ENCODE data around the gene TMEM175.

The TMEM175 gene

DNA sequence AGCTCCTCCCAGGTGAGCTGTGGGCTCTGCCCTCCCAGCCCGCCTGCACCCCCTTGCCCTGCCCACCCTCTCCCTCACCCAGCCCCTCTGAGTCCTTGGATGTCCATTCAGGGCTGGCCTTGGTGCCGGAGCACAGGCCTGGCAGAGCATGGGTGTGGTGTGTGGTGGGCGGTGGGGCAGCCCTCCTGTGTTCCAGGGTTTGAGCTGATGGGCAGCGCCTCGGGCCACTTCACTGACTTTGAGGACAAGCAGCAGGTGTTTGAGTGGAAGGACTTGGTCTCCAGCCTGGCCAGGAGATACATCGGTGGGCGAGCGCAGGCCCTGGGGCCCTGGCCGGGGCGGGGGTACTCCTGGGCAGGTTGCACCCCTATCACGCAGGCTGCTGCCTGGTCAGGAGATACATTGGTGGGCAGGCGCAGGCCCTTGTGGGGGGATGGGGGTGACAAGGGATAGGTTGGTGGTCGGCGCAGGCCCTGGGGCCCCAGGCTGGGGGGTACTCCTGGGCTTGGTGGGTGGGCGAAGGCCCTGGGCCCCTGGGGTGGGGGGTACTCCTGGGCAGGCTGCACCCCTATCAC, 68.5 kb downstream of the TMEM175 start:
- DNase-seq (ENCODE audit: insufficient read length, low spot score) (no peak), FAIRE-seq (no peak)

DNA sequence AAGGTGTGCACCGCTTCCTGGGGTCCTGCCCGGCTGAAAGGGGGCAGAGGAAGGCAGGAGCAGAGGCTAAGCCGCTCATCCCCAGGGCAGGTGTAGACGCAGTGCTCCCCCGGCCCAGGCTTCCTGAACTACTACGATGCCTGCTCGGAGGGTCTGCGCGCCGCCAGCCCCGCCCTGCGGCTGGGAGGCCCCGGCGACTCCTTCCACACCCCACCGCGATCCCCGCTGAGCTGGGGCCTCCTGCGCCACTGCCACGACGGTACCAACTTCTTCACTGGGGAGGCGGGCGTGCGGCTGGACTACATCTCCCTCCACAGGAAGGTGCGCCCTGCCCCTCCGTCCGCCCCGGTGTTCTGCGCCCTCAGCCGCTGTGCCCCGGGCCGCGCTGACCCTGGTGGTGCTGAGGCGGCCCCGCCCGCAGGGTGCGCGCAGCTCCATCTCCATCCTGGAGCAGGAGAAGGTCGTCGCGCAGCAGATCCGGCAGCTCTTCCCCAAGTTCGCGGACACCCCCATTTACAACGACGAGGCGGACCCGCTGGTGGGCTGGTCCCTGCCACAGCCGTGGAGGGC, 69.4 kb downstream of the TMEM175 start:
- DNase-seq (ENCODE audit: insufficient read length, low spot score), result no peak
- no peak for FAIRE-seq

DNA sequence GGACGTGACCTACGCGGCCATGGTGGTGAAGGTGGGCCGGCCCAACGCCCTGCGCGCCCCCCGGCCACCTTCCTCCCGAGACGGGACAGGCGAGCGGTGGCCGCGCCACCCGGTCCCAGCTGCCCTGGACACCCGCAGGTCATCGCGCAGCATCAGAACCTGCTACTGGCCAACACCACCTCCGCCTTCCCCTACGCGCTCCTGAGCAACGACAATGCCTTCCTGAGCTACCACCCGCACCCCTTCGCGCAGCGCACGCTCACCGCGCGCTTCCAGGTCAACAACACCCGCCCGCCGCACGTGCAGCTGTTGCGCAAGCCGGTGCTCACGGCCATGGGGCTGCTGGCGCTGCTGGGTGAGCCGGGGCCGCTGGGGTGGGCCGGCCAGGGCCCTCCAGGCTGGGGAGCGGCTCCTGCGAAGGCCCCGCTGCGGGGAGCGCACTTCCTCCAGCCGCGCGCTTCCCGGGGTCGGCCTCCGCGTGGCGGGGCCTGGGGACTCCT, 69.9 kb downstream of the TMEM175 start:
- no peak for DNase-seq (ENCODE audit: insufficient read length, low spot score)
- FAIRE-seq, result no peak

DNA sequence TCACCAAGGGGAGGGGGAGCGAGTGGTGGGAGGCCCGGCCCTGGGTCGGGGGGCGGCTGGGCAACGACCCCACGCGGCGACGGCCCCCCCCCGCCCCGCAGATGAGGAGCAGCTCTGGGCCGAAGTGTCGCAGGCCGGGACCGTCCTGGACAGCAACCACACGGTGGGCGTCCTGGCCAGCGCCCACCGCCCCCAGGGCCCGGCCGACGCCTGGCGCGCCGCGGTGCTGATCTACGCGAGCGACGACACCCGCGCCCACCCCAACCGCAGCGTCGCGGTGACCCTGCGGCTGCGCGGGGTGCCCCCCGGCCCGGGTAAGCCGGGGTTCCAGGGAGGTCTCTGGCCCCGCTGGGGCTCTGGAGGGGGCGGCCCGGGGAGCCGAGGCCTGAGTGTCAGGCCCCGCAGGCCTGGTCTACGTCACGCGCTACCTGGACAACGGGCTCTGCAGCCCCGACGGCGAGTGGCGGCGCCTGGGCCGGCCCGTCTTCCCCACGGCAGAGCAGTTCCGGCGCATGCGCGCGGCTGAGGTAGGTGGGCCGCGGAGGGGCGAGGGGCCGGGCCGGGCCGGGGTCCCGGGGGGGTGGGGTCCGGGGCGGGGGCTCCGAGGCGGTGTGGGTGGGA, 70.5 kb downstream of the TMEM175 start:
- DNase-seq (ENCODE audit: insufficient read length, low spot score) (no peak), FAIRE-seq (no peak)

DNA sequence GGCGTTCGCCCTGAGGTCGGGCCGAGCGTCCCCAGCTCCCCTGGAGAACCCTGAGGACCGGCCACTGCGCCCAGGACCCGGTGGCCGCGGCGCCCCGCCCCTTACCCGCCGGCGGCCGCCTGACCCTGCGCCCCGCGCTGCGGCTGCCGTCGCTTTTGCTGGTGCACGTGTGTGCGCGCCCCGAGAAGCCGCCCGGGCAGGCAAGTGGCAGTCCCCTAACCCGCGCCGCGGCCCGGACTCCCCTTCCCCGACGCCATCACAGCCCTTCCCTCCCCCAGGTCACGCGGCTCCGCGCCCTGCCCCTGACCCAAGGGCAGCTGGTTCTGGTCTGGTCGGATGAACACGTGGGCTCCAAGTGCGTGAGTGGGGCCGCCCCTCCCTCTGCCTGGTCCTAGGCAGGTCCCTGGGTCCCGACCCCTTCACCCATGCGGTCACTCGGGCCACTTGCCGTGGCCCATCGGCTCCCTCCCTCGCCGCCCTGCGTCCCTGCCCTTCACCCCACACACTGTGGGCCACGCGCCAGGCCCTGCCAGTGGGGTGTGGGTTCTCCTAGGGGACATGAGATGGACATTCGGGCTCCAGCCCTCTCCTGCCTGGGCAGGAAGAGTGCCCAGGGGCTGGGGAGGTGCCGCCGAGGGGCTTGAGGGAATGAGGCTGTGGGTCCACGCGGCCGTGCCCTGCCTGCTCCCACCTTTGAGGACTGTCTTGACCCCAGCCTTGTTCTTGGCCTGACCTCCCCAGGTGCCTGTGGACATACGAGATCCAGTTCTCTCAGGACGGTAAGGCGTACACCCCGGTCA, 71.2 kb downstream of the TMEM175 start:
- FAIRE-seq (no peak), DNase-seq (ENCODE audit: insufficient read length, low spot score) (no peak)

DNA sequence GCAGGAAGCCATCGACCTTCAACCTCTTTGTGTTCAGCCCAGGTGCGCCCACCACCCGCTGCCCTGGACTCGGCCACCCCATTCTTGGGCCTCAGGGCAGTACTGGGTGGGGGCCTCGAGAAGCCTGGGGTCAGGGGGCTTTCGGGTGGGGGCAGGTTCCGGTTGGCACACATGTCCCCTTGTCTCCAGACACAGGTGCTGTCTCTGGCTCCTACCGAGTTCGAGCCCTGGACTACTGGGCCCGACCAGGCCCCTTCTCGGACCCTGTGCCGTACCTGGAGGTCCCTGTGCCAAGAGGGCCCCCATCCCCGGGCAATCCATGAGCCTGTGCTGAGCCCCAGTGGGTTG, 71.8 kb downstream of the TMEM175 start:
- no peak for FAIRE-seq
- DNase-seq (ENCODE audit: insufficient read length, low spot score), result no peak

DNA sequence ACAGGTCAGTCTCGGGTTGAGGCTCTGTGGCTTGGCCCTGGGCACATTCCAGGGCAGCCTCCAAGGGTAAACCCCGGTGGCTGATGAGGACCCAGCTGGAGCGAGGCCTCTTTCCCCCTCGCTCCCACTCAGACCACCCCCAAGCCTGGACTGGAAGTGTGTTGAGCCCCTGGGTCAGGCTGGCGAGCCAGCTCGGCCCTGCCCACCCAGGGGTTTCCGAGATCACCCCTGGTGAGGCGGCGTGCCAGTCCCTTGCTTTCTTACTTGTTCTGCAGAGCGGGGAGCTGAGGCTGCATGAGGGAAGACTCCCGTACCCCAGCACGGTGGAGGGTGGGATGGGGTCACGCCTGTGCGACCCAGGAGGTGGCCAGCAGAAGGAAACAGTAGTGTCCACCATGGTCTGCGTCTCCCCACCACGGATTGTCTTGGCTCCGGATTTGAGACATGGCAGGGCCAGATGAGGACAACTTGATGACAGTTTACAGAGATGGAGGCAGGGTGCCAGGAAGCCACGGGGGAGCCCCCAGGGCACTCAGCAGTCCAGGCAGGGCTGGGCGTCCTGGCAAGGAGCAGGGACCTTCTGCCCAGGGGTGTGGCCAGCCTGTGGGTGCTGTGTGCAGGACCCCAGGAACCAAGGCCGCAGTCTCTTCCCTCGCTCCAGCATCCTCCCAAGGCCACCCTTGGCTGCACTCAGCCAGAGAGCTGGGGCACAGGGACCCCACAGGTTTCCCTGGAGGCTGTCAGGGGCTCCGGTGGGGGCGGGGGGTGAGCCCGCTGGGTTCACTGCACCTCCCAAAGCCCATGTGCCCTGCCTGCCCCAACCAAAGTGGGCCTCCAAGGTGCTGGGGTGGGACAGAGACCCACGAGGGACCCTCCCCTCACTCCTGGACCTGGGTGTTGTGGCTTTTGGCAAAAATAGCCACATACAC, 72.6 kb downstream of the TMEM175 start:
- DNase-seq (ENCODE audit: insufficient read length, low spot score) (no peak), FAIRE-seq (no peak)

DNA sequence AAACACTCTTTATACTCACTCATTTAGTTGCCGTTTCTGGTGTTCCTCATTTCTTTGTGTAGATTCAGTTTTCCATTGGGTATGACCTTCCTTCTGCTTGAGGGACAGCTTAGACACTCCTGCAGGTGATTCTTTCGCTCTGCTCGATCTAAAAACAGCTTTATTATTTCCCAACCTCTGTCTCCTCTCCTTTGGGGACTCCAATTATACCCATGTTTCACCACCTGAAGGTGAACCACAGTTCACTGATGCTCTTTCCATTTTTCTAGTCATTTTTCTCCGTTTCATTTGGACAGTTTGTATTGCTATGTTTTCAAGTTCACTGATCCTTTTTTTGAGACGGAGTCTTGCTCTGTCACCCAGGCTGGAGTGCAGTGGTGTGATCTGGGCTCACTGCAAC, 74.6 kb downstream of the TMEM175 start:
- no peak for FAIRE-seq
- DNase-seq (ENCODE audit: insufficient read length, low spot score), result no peak
